Globus pallidus (tissue), 1 donor: ENCODE results near the gene RNF114.
"Not testable (repeated sequence)": the region's sequence is repeated elsewhere in the genome, so short reads cannot be mapped to it uniquely, and the experiment has no call there.

Source experiments
- DNase-seq: peaks from one replicate; pipeline ENCODE4 v3.0.0-alpha.2; 2015; ENCODE audit warnings: low spot score

Gene RNF114

GRCh38 chr20:49965781-49966305, 29.6 kb downstream of the RNF114 start:
- DNase-seq = no peak

DNA sequence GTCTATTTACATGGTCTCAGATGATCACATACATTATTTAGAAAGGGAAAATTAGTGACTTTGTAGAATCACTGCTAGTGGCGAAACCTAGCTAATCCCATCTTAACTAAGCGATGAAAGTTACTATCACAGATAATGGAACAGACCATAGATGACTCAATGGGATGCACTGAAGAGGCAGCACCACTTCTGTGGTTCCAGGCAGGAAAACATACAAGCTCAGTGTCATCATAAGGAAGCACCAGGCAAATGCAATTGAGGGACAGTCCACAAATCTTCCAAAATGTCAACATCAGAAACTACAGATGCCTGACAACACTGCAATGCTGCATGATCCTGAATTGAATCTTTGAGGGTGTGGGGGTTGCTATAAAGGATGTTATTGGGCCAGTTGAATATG, 30.7 kb downstream of the RNF114 start:
- no peak for DNase-seq

- no peak for DNase-seq
Measured at GRCh38 chr20:49969234-49969633, 33.0 kb downstream of the RNF114 start.

DNA sequence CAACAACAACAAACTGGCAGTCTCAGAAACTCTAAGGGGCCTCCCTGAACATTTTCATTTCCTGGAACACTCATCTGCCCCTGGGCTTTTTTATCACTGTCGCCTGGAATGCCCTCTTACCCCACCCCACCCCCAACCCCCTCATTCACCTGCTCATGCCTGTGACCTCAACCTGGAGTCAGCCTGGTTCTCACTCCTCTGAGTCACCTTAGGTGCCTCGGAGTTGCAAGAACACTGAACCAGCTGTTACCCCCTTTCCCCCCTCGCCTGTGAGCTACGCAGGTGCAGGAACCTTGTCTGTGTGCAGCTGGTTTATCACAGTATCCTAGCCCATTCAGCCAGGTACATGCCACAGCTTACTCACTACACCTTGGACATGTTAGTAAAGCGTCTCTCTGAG, 33.7 kb downstream of the RNF114 start:
- DNase-seq = no peak

- DNase-seq = no peak
Measured at GRCh38 chr20:49970498-49970897, 34.3 kb downstream of the RNF114 start.

DNA sequence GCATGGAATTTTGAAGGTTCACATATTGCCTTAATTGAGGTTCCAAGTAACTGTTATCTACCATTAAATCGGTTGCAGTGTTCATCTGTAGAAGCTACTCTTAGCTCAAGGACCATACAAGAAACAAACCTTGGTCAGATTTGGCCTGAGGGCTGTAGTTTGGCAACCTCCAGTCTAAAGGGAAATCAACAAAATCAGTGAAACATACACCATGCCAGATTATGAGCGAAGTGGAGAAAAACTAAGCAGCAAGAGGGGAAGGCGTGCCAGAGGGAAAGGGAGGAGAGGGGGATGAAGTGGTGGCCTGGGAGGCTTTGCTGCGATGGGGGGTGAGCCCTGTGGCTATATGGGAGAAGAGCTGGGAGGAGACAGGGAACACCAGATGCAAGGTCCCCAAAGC, 37.8 kb downstream of the RNF114 start:
- DNase-seq = no peak

GRCh38 chr20:49976542-49976941, 40.3 kb downstream of the RNF114 start:
- DNase-seq = no peak

GRCh38 chr20:49977740-49978139, 41.5 kb downstream of the RNF114 start:
- DNase-seq = not testable (repeated sequence)

- no peak for DNase-seq
Measured at GRCh38 chr20:49978685-49979029, 42.5 kb downstream of the RNF114 start.

- DNase-seq = peak; percentile 43
Measured at GRCh38 chr20:49979030-49979832, 43.0 kb downstream of the RNF114 start.

GRCh38 chr20:49980140-49981008, 44.2 kb downstream of the RNF114 start:
- DNase-seq = no peak

DNA sequence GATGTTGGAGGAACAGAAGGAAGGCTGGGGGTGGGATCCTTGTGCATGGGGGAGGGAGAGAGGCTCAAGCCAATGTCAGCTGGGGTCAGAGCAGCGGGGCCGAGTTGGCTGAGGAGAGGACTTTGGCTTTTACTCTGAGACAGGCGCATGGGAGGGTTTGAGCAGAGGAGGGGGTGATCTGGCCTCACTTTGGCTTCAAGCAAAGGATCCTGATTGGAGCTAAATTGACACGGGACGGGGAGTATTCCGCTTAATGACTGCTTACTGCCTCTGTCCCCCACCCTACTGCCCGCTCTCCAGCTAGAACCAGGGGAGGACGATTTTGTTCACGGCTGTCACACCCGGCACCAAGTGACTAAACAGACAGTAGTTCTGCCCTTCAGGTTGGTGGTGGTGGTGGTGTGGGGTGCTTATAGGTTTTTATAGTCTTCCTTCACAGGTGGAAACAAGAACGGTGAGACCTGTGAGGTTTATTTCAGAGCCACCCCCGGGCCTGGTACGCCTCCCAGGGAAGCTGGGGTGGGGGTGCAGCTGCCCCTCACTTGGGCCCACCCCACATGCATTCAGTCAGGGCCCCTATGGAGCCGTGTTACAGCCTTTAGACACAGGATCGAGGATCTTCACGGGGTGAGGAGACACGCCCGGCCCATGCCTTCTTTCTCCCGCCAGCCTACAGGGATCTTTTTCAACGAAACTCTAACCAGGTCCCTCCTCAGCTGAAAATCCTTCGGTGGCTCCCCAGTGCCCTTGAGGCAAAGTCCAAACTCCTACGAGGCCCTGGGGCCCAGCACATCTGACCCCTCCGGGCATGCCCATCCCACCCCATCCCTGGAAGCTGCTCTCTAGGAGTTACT, 45.2 kb downstream of the RNF114 start:
- DNase-seq = no peak

- no peak for DNase-seq
Measured at GRCh38 chr20:49982072-49982345, 45.8 kb downstream of the RNF114 start.

GRCh38 chr20:49982346-49983122, 46.3 kb downstream of the RNF114 start, which contains the start of gene SNAI1:
Gene SNAI1, plus strand, starts transcription at chr20:49982980. Its CDS starts 80 bp downstream, at chr20:49983060.
- DNase-seq = peak; percentile 73

- no peak for DNase-seq
Measured at GRCh38 chr20:49983123-49983847, 47.1 kb downstream of the RNF114 start.

DNA sequence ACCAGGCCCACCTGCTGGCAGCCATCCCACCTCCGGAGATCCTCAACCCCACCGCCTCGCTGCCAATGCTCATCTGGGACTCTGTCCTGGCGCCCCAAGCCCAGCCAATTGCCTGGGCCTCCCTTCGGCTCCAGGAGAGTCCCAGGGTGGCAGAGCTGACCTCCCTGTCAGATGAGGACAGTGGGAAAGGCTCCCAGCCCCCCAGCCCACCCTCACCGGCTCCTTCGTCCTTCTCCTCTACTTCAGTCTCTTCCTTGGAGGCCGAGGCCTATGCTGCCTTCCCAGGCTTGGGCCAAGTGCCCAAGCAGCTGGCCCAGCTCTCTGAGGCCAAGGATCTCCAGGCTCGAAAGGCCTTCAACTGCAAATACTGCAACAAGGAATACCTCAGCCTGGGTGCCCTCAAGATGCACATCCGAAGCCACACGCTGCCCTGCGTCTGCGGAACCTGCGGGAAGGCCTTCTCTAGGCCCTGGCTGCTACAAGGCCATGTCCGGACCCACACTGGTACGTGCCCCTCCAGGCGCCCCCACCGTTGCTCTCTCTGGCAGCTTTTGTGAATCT, 47.7 kb downstream of the RNF114 start:
- DNase-seq = peak; percentile 19

GRCh38 chr20:49984426-49985153, 48.4 kb downstream of the RNF114 start:
- DNase-seq = no peak

GRCh38 chr20:49985157-49985556, 49.0 kb downstream of the RNF114 start:
- DNase-seq = no peak

GRCh38 chr20:49985617-49986016, 49.4 kb downstream of the RNF114 start:
- no peak for DNase-seq

GRCh38 chr20:49986049-49986448, 49.9 kb downstream of the RNF114 start:
- no peak for DNase-seq
